ENCODE measurements around the gene TPPP3. TPM values are rescaled to one million over a fixed set of nuclear protein-coding genes. Genes with fewer than 3 reads are reported as not detected.

The TPPP3 gene
- total RNA-seq, 1 donor from 2014 or later, result 0.46 TPM

DNA sequence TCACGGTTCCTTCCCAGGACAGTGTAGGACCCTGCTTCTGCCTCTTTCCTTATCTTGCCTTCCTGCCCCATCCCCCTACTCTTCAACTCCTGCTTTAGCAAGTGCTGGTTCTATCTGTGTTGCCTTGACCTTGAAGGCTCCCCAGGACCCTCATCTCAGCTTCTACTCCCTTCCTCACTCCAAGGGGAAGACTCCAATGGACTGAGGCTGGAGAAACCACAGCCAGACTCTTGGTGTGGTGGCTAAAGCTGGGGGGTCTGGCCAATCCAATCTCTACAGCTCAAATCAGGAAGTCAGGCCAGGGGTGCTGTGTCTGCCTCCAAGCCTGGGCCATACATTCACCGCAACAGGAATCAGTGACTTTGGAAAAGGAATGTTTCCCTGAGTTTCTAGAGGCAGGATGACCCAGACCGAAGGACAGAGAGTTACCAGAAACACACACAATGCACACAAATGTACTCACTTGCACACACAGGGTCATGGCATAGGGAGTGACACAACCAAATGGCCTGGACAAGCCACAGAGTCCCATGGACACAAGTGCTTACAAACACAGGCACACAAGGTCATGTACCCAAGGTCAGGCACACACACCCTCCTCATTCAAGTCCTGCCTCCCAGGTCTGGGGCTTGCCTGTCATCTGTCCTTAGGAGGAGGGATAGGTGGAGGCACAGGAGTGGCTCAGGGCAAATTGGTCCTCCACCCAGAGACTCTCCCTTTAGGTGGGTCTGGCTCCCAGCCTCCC lies 35.9 kb upstream of the TPPP3 start:
- TF ChIP-seq, protein P1, sequence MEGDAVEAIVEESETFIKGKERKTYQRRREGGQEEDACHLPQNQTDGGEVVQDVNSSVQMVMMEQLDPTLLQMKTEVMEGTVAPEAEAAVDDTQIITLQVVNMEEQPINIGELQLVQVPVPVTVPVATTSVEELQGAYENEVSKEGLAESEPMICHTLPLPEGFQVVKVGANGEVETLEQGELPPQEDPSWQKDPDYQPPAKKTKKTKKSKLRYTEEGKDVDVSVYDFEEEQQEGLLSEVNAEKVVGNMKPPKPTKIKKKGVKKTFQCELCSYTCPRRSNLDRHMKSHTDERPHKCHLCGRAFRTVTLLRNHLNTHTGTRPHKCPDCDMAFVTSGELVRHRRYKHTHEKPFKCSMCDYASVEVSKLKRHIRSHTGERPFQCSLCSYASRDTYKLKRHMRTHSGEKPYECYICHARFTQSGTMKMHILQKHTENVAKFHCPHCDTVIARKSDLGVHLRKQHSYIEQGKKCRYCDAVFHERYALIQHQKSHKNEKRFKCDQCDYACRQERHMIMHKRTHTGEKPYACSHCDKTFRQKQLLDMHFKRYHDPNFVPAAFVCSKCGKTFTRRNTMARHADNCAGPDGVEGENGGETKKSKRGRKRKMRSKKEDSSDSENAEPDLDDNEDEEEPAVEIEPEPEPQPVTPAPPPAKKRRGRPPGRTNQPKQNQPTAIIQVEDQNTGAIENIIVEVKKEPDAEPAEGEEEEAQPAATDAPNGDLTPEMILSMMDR (IDR thresholded peaks at IDR 0.05; ENCODE audit: insufficient read depth, low read length, poor library complexity, severe bottlenecking), result no peak
- DNase-seq (ENCODE audit: low read depth), result no peak
- H3K36me3 ChIP-seq (ENCODE audit: control insufficient read depth, insufficient read depth, low read length), result no peaks in the 10 kb centered on the region
- no peak overlapping the region for H3K4me3 ChIP-seq (ENCODE audit: low read depth, low read length)
- H3K27me3 ChIP-seq (ENCODE audit: control insufficient read depth, insufficient read depth, low read length), result peaks cover 55% of the 10 kb centered on the region

GRCh38 chr16:67428146-67428731 lies 34.9 kb upstream of the TPPP3 start:
- TF ChIP-seq, protein P1 (IDR thresholded peaks at IDR 0.05; ENCODE audit: insufficient read depth, low read length, poor library complexity, severe bottlenecking), result peak; percentile 97
- H3K36me3 ChIP-seq (ENCODE audit: control insufficient read depth, insufficient read depth, low read length), result no peaks in the 10 kb centered on the region
- no peak for DNase-seq (ENCODE audit: low read depth)
- peaks cover 55% of the 10 kb centered on the region for H3K27me3 ChIP-seq (ENCODE audit: control insufficient read depth, insufficient read depth, low read length)
- no peak overlapping the region for H3K4me3 ChIP-seq (ENCODE audit: low read depth, low read length)

GRCh38 chr16:67426950-67427349 lies 33.7 kb upstream of the TPPP3 start:
- Histone ChIP-seq H3K4me3 (ENCODE audit: low read depth, low read length) (no peak overlapping the region), H3K36me3 (ENCODE audit: control insufficient read depth, insufficient read depth, low read length) (no peaks in the 10 kb centered on the region), H3K27me3 (ENCODE audit: control insufficient read depth, insufficient read depth, low read length) (peaks cover 53% of the 10 kb centered on the region)
- DNase-seq (ENCODE audit: low read depth), result no peak
- TF ChIP-seq, protein P1 (IDR thresholded peaks at IDR 0.05; ENCODE audit: insufficient read depth, low read length, poor library complexity, severe bottlenecking), result no peak

DNA sequence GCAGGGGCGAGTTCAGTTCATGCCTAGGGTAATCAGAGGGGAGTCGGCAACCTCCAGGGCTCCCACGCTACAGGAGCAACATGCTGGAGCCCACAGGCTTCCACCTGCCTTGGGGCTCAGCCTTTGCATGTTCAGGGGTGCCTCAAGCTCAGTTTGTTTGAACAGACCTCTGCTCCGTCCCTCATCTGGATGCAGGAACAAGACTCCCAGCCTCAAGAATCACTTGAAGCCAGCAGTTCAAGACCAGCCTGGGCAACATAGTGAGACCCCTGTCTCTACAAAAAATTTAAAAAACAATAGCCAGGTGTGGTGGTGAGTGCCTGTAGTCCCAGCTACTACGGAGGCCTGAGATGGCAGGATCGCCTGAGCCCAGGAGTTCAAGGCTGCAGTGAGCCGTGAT lies 32.7 kb upstream of the TPPP3 start:
- Histone ChIP-seq H3K27me3 (ENCODE audit: control insufficient read depth, insufficient read depth, low read length) (peaks cover 49% of the 10 kb centered on the region), H3K36me3 (ENCODE audit: control insufficient read depth, insufficient read depth, low read length) (no peaks in the 10 kb centered on the region), H3K4me3 (ENCODE audit: low read depth, low read length) (no peak overlapping the region)
- DNase-seq (ENCODE audit: low read depth), result no peak
- TF ChIP-seq, protein P1 (IDR thresholded peaks at IDR 0.05; ENCODE audit: insufficient read depth, low read length, poor library complexity, severe bottlenecking), result no peak

- DNase-seq (ENCODE audit: low read depth), result no peak
- peaks cover 48% of the 10 kb centered on the region for H3K27me3 ChIP-seq (ENCODE audit: control insufficient read depth, insufficient read depth, low read length)
- H3K4me3 ChIP-seq (ENCODE audit: low read depth, low read length), result no peak overlapping the region
- TF ChIP-seq, protein P1 (IDR thresholded peaks at IDR 0.05; ENCODE audit: insufficient read depth, low read length, poor library complexity, severe bottlenecking), result no peak
- H3K36me3 ChIP-seq (ENCODE audit: control insufficient read depth, insufficient read depth, low read length), result no peaks in the 10 kb centered on the region
These were observed 32.3 kb upstream of the TPPP3 start for GRCh38 chr16:67425580-67425979.

Measured in kidney epithelial cell (primary cell).